Stimulated activated CD8-positive, alpha-beta memory T cell treated with anti-CD3 and anti-CD28 coated beads, Interleukin-4, amount 100 ng/mL, for 1 hour (primary cell): ENCODE data around the gene CCDC9B.

Source experiments
- DNase-seq, 2 donors: peaks; one replicate each; pipeline ENCODE4 v3.0.0-alpha.2; 2020; ENCODE audit warnings: low read depth in 2 of 2, low spot score in 1 of 2

The CCDC9B gene

GRCh38 chr15:40293006-40293405 lies 47.7 kb downstream of the CCDC9B start:
- no peak for DNase-seq

GRCh38 chr15:40292246-40292645 lies 48.5 kb downstream of the CCDC9B start:
- DNase-seq = no peak

- no peak for DNase-seq
Observed at GRCh38 chr15:40290918-40291574, 49.7 kb downstream of the CCDC9B start.

GRCh38 chr15:40290545-40290917 lies 50.2 kb downstream of the CCDC9B start:
- no peak for DNase-seq

GRCh38 chr15:40289140-40289775 lies 51.5 kb downstream of the CCDC9B start:
- no peak for DNase-seq

GRCh38 chr15:40287968-40288367 lies 52.8 kb downstream of the CCDC9B start:
- DNase-seq = no peak

DNA sequence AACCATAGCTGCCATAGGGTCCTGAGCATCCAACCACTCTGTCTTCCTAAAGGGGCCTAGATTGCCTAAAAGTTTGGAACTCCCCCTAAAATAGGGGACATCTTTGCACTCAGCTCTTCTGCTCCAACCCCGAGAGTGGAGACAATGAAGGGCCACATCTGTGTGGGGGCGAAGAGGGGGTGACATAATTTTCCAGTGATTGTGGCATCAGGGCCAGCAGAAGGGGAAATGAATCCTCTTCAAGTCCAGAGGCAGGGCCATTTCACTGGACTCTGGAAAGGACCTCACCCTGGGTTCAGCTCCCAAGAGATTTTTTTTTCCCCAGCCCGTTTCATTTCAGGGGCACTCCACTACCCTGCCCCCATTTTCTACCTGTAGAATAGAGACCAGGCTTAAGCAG lies 53.2 kb downstream of the CCDC9B start:
- no peak for DNase-seq

DNA sequence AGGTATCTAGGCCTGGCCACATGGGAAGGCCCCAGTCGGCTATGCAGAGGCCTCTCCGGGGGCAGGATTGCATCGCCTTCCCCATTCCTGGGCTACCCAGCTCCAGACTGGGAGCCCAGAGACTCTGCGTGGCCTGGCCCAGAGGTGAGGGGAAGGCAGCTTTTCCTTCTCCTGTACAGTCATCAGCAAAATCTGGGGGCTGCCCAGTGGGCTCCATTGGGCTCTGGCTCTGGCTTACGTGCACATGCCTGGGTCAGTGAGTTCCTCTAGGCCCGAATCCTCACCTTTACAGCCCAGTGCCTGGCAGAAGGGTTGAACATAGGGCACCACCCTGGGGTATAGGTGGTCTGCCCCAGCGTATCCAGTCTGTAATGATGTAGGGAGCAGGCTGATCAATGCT lies 53.9 kb downstream of the CCDC9B start:
- no peak for DNase-seq

GRCh38 chr15:40286061-40286532 lies 54.6 kb downstream of the CCDC9B start:
- no peak for DNase-seq

GRCh38 chr15:40285554-40286011 lies 55.2 kb downstream of the CCDC9B start:
- DNase-seq = no peak

- no peak for DNase-seq
Observed at GRCh38 chr15:40285151-40285550, 55.6 kb downstream of the CCDC9B start.

GRCh38 chr15:40283615-40284300 lies 57.0 kb downstream of the CCDC9B start:
- no peak for DNase-seq

GRCh38 chr15:40282869-40283614 lies 57.7 kb downstream of the CCDC9B start, which contains the start of gene ANKRD63:
Gene ANKRD63 (minus strand): TSS chr15:40283064. CDS start chr15:40282586, 478 bp downstream.
- DNase-seq = no peak

DNA sequence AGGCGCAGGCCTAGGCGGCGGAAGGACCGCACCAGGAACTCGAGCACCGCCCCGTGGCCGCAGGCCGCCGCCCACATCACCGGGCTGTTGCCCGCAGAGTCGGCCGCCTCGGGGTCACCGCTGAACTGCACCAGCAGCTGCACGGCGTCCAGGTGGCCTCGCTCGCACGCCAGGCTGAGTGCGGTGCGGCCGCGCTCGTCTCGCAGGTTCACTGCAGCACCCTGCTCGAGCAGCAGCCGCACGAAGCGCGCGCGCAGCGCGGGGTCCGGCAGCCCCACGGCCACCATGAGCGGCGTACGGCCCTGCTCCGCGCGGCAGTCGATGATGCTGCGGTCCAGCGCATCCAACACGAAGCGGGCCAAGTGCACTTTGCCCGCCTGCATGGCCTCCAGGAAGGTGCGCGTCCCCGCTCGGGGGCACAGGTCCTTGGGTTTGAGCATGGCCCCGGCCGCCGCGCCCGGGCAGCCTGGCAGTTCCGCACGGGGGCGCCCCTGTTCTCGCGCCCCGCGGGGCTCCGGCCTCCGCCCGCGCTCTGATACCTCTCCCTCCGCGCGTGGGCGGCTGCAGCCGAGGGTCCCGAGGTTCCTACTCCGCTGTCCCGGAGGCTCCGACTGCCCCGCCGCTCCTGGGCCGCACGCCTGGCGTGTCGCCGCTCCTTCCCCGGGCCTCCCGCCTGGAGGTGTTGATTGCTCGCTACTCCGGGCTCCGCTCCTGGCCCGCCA lies 58.4 kb downstream of the CCDC9B start:
- DNase-seq = no peak

- DNase-seq = no peak
Observed at GRCh38 chr15:40281801-40282146, 59.0 kb downstream of the CCDC9B start.
